Measurements from ENCODE around the gene RSPRY1. TPM values are rescaled to one million over a fixed set of nuclear protein-coding genes. Genes with fewer than 3 reads are reported as not detected.

Gene RSPRY1
- polyA plus RNA-seq, 4 donors: 12.4 to 43.9 (median 17.2) TPM

- FAIRE-seq (no peak), DNase-seq (peak; percentile 77 to 92)
- Histone ChIP-seq H3K9me3 (ENCODE audit: control insufficient read depth in 2 of 2, insufficient read depth in 1 of 2, low read depth in 1 of 2, low read length in 1 of 2) (no peaks in the 10 kb centered on the region), H3K4me3 (ENCODE audit: low read depth in 1 of 3, low read length in 3 of 3) (peak within 1 kb of the TSS; percentile 44 to 82 (median 76)), H3K4me1 (ENCODE audit: control insufficient read depth in 3 of 3, insufficient read depth in 2 of 3, low read depth in 1 of 3, low read length in 2 of 3) (peaks cover 0 to 12% (median 5%) of the 10 kb centered on the region in 3 donors), H3K27me3 (ENCODE audit: control insufficient read depth in 3 of 3, insufficient read depth in 3 of 3, low read length in 3 of 3) (peaks cover 0 to 3% (median 0%) of the 10 kb centered on the region in 3 donors), H3K36me3 (ENCODE audit: control insufficient read depth in 3 of 3, insufficient read depth in 2 of 3, low read depth in 1 of 3, low read length in 3 of 3) (peaks cover 0 to 16% (median 0%) of the 10 kb centered on the region in 3 donors), H3K27ac (ENCODE audit: low read depth in 1 of 3, low read length in 2 of 3) (peak within 1 kb of the TSS; percentile 79 to 86 (median 84))
- WGBS, 3 donors: 1 to 4% (median 2%) methylated on average over 35 to 95 of the region's 95 CpGs
Measured at GRCh38 chr16:57284209-57284951, 98.3 kb downstream of the RSPRY1 start, which contains the start of gene PLLP. Gene PLLP, minus strand, starts transcription at chr16:57284672. Its CDS starts 132 bp downstream, at chr16:57284540.

GRCh38 chr16:57284952-57285363 lies 98.8 kb downstream of the RSPRY1 start:
- no peaks in the 10 kb centered on the region for H3K9me3 ChIP-seq (ENCODE audit: control insufficient read depth in 2 of 2, insufficient read depth in 1 of 2, low read depth in 1 of 2, low read length in 1 of 2)
- peaks cover 0 to 3% (median 0%) of the 10 kb centered on the region in 3 donors for H3K27me3 ChIP-seq (ENCODE audit: control insufficient read depth in 3 of 3, insufficient read depth in 3 of 3, low read length in 3 of 3)
- H3K36me3 ChIP-seq (ENCODE audit: control insufficient read depth in 3 of 3, insufficient read depth in 2 of 3, low read depth in 1 of 3, low read length in 3 of 3): peaks cover 0 to 11% (median 0%) of the 10 kb centered on the region in 3 donors
- no peak overlapping the region for H3K27ac ChIP-seq (ENCODE audit: low read depth in 1 of 3, low read length in 2 of 3)
- peaks cover 0 to 6% (median 3%) of the 10 kb centered on the region in 3 donors for H3K4me1 ChIP-seq (ENCODE audit: control insufficient read depth in 3 of 3, insufficient read depth in 2 of 3, low read depth in 1 of 3, low read length in 2 of 3)
- FAIRE-seq: no peak
- H3K4me3 ChIP-seq (ENCODE audit: low read depth in 1 of 3, low read length in 3 of 3): peak overlapping the region; percentile 44 to 82 (median 76)
- DNase-seq: no peak
- 15 to 20% (median 15%) methylated on average over 21 to 22 of the region's 22 CpGs for WGBS, 3 donors

GRCh38 chr16:57285379-57285778 lies 99.2 kb downstream of the RSPRY1 start:
- H3K4me3 ChIP-seq (ENCODE audit: low read depth in 1 of 3, low read length in 3 of 3): peak overlapping the region in 2 of 3 donors; percentile 76 to 82
- no peak for FAIRE-seq

GRCh38 chr16:57289391-57290257 lies 103.5 kb downstream of the RSPRY1 start:
- FAIRE-seq (no peak), DNase-seq (no peak)
- WGBS, 3 donors: 71 to 74% (median 73%) methylated on average over 14 of the region's 14 CpGs

More at GRCh38 chr16:57285379-57285778, 99.2 kb downstream of the RSPRY1 start:
- Histone ChIP-seq H3K36me3 (ENCODE audit: control insufficient read depth in 3 of 3, insufficient read depth in 2 of 3, low read depth in 1 of 3, low read length in 3 of 3) (peaks cover 0 to 9% (median 0%) of the 10 kb centered on the region in 3 donors), H3K4me1 (ENCODE audit: control insufficient read depth in 3 of 3, insufficient read depth in 2 of 3, low read depth in 1 of 3, low read length in 2 of 3) (peaks cover 0 to 3% (median 2%) of the 10 kb centered on the region in 3 donors), H3K27ac (ENCODE audit: low read depth in 1 of 3, low read length in 2 of 3) (no peak overlapping the region), H3K9me3 (ENCODE audit: control insufficient read depth in 2 of 2, insufficient read depth in 1 of 2, low read depth in 1 of 2, low read length in 1 of 2) (no peaks in the 10 kb centered on the region), H3K27me3 (ENCODE audit: control insufficient read depth in 3 of 3, insufficient read depth in 3 of 3, low read length in 3 of 3) (peaks cover 0 to 3% (median 0%) of the 10 kb centered on the region in 3 donors)
- no peak for DNase-seq
- WGBS, 3 donors: 76 to 81% (median 78%) methylated on average over 5 of the region's 5 CpGs

More at GRCh38 chr16:57289391-57290257, 103.5 kb downstream of the RSPRY1 start:
- H3K36me3 ChIP-seq (ENCODE audit: control insufficient read depth in 3 of 3, insufficient read depth in 2 of 3, low read depth in 1 of 3, low read length in 3 of 3): no peaks in the 10 kb centered on the region
- no peaks in the 10 kb centered on the region for H3K4me1 ChIP-seq (ENCODE audit: control insufficient read depth in 3 of 3, insufficient read depth in 2 of 3, low read depth in 1 of 3, low read length in 2 of 3)
- no peak overlapping the region for H3K27ac ChIP-seq (ENCODE audit: low read depth in 1 of 3, low read length in 2 of 3)
- H3K27me3 ChIP-seq (ENCODE audit: control insufficient read depth in 3 of 3, insufficient read depth in 3 of 3, low read length in 3 of 3): no peaks in the 10 kb centered on the region
- H3K4me3 ChIP-seq (ENCODE audit: low read depth in 1 of 3, low read length in 3 of 3): no peak overlapping the region
- no peaks in the 10 kb centered on the region for H3K9me3 ChIP-seq (ENCODE audit: control insufficient read depth in 2 of 2, insufficient read depth in 1 of 2, low read depth in 1 of 2, low read length in 1 of 2)

Other genes starting within 250 kb of the RSPRY1 start
- 1 to 10 TPM in 2 of 4 donors, under 1 TPM in 1, not detected in 1; 0.34 to 1.6 (median 1.6) TPM for gene CETP, start 224.4 kb upstream of the RSPRY1 start, polyA plus RNA-seq
- gene NLRC5, start 196.8 kb upstream of the RSPRY1 start, polyA plus RNA-seq: 10 to 100 TPM in 2 of 4 donors, 1 to 10 TPM in 2; 6.3 to 29.2 (median 16.7) TPM
- gene CPNE2, start 93.7 kb upstream of the RSPRY1 start, polyA plus RNA-seq: 10 to 100 TPM in 2 of 4 donors, 1 to 10 TPM in 2; 3.1 to 22.9 (median 11.5) TPM
- gene PSME3IP1, start 290 bp upstream of the RSPRY1 start, polyA plus RNA-seq: 10 to 100 TPM; 60.8 to 93.4 (median 70.6) TPM
- 10 to 100 TPM; 18.8 to 40.9 (median 27.6) TPM for gene ARL2BP, start 58.9 kb downstream of the RSPRY1 start, polyA plus RNA-seq
- gene PLLP, start 98.3 kb downstream of the RSPRY1 start, polyA plus RNA-seq: 100 to 1,000 TPM in 3 of 4 donors, 10 to 100 TPM in 1; 56.9 to 162 (median 138) TPM
- under 1 TPM in 2 of 4 donors, not detected in 2; 0.16 to 0.43 TPM for gene CCL22, start 172.5 kb downstream of the RSPRY1 start, polyA plus RNA-seq
- gene CX3CL1, start 186.2 kb downstream of the RSPRY1 start, polyA plus RNA-seq: 10 to 100 TPM in 2 of 4 donors, under 1 TPM in 2; 0.67 to 25.4 (median 9.7) TPM
- under 1 TPM in 2 of 4 donors, not detected in 2; 0.18 to 0.45 TPM for gene CCL17, start 218.4 kb downstream of the RSPRY1 start, polyA plus RNA-seq